ENCODE data around the gene GTF3C1. TPM values are rescaled to one million over a fixed set of nuclear protein-coding genes. Genes with fewer than 3 reads are reported as not detected.

Gene GTF3C1
- total and polyA plus RNA-seq, 2 donors (not counting 1 experiment from before 2014, with no cell fraction given), result 31.2 to 49.6 TPM

- peaks cover 9 to 80% of the 10 kb centered on the region in 2 experiments for H3K36me3 ChIP-seq (replicated peaks in 1 of 2; ENCODE audit: control extremely low read depth in 1 of 2, control insufficient read depth in 1 of 2, extremely low read depth in 1 of 2, insufficient read depth in 2 of 2, low read length in 1 of 2)
- no peak for DNase-seq
- Mint-ChIP-seq H3K4me1 (no peaks in the 10 kb centered on the region), H3K27ac (no peak overlapping the region), H3K27me3 (no peaks in the 10 kb centered on the region), H3K9me3 (ENCODE audit: insufficient read depth) (no peaks in the 10 kb centered on the region), H3K4me3 (no peak overlapping the region)
- WGBS (ENCODE audit: insufficient coverage), result 98% methylated on average over 7 of the region's 9 CpGs
- TF ChIP-seq, protein P1, sequence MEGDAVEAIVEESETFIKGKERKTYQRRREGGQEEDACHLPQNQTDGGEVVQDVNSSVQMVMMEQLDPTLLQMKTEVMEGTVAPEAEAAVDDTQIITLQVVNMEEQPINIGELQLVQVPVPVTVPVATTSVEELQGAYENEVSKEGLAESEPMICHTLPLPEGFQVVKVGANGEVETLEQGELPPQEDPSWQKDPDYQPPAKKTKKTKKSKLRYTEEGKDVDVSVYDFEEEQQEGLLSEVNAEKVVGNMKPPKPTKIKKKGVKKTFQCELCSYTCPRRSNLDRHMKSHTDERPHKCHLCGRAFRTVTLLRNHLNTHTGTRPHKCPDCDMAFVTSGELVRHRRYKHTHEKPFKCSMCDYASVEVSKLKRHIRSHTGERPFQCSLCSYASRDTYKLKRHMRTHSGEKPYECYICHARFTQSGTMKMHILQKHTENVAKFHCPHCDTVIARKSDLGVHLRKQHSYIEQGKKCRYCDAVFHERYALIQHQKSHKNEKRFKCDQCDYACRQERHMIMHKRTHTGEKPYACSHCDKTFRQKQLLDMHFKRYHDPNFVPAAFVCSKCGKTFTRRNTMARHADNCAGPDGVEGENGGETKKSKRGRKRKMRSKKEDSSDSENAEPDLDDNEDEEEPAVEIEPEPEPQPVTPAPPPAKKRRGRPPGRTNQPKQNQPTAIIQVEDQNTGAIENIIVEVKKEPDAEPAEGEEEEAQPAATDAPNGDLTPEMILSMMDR (IDR thresholded peaks at IDR 0.05), result no peak
- no peak for TF ChIP-seq EZH2 (IDR thresholded peaks at IDR 0.05; ENCODE audit: borderline replicate concordance, insufficient read depth, low read depth, low read length, poor library complexity, severe bottlenecking)
- ChIA-PET POLR2A (no interaction called here), CTCF (no interaction called here)
- H3K4me1 ChIP-seq (ENCODE audit: control insufficient read depth in 2 of 2, insufficient read depth in 2 of 2, low read length in 2 of 2), result no peaks in the 10 kb centered on the region
- no peaks in the 10 kb centered on the region for H3K9me3 ChIP-seq (ENCODE audit: control extremely low read depth in 1 of 3, control insufficient read depth in 2 of 3, insufficient read depth in 1 of 3, low read length in 2 of 3)
- H2AFZ ChIP-seq (ENCODE audit: insufficient read depth, low read depth, low read length, poor library complexity, severe bottlenecking), result no peak overlapping the region
- no peaks in the 10 kb centered on the region for H3K27me3 ChIP-seq (replicated peaks in 1 of 4; ENCODE audit: control extremely low read depth in 1 of 4, control insufficient read depth in 3 of 4, insufficient read depth in 4 of 4, low read length in 3 of 4)
- H3K79me2 ChIP-seq (ENCODE audit: control insufficient read depth, insufficient read depth, low read length), result no peaks in the 10 kb centered on the region
- no peaks in the 10 kb centered on the region for H4K20me1 ChIP-seq (ENCODE audit: control insufficient read depth, insufficient read depth, low read length, poor library complexity, severe bottlenecking)
- H3K9ac ChIP-seq (ENCODE audit: low read length), result no peak overlapping the region
- no peak overlapping the region for H3K27ac ChIP-seq (ENCODE audit: low read length in 2 of 2)
- ATAC-seq (ENCODE audit: low read depth), result no peak
- no peak overlapping the region for H3K4me2 ChIP-seq (replicated peaks; ENCODE audit: low read depth, low read length, poor library complexity, severe bottlenecking)
- no peak overlapping the region for H3K4me3 ChIP-seq (ENCODE audit: control extremely low read depth in 1 of 5, extremely low read depth in 1 of 5, insufficient read depth in 1 of 5, low read depth in 2 of 5, low read length in 4 of 5)
- intact Hi-C loops (cut with micrococcal nuclease), result no loop called here
Measured at GRCh38 chr16:27474921-27475320, 74.8 kb downstream of the GTF3C1 start.

DNA sequence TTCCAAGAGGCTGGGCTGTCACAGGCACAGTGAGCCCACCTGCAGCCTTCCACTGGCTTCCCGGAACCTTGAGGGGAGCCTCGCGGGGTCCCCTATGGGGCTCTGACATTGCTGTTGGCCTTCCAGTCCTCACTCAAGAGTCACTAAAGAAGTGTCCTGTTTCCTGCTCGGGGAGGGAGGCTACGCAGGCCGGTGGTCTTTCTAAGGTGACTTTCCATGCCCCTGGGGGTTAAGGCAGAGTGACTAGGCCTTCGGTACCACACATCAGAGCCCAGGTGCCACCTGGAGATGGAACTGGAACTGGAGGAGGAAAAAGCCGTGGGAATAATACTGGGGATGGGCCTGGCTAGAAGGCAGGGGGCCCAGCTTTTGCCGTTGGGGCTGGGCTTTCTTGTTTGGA is 75.7 kb downstream of the GTF3C1 start:
- Histone ChIP-seq H3K4me2 (replicated peaks; ENCODE audit: low read depth, low read length, poor library complexity, severe bottlenecking) (no peak overlapping the region), H3K4me3 (ENCODE audit: control extremely low read depth in 1 of 5, extremely low read depth in 1 of 5, insufficient read depth in 1 of 5, low read depth in 2 of 5, low read length in 4 of 5) (no peak overlapping the region), H3K27me3 (replicated peaks in 1 of 4; ENCODE audit: control extremely low read depth in 1 of 4, control insufficient read depth in 3 of 4, insufficient read depth in 4 of 4, low read length in 3 of 4) (no peaks in the 10 kb centered on the region), H3K79me2 (ENCODE audit: control insufficient read depth, insufficient read depth, low read length) (no peaks in the 10 kb centered on the region), H4K20me1 (ENCODE audit: control insufficient read depth, insufficient read depth, low read length, poor library complexity, severe bottlenecking) (no peaks in the 10 kb centered on the region), H3K36me3 (replicated peaks in 1 of 2; ENCODE audit: control extremely low read depth in 1 of 2, control insufficient read depth in 1 of 2, extremely low read depth in 1 of 2, insufficient read depth in 2 of 2, low read length in 1 of 2) (peaks cover 9 to 79% of the 10 kb centered on the region in 2 experiments), H3K9ac (ENCODE audit: low read length) (no peak overlapping the region), H3K9me3 (ENCODE audit: control extremely low read depth in 1 of 3, control insufficient read depth in 2 of 3, insufficient read depth in 1 of 3, low read length in 2 of 3) (no peaks in the 10 kb centered on the region), H3K27ac (ENCODE audit: low read length in 2 of 2) (no peak overlapping the region), H3K4me1 (ENCODE audit: control insufficient read depth in 2 of 2, insufficient read depth in 2 of 2, low read length in 2 of 2) (no peaks in the 10 kb centered on the region), H2AFZ (ENCODE audit: insufficient read depth, low read depth, low read length, poor library complexity, severe bottlenecking) (no peak overlapping the region)
- ChIA-PET CTCF (no interaction called here), POLR2A (no interaction called here)
- H3K9me3 Mint-ChIP-seq (ENCODE audit: insufficient read depth), result no peaks in the 10 kb centered on the region
- over 99% methylated on average over 9 of the region's 9 CpGs for WGBS (ENCODE audit: insufficient coverage)
- no peaks in the 10 kb centered on the region for H3K27me3 Mint-ChIP-seq
- H3K4me1 Mint-ChIP-seq, result no peaks in the 10 kb centered on the region
- intact Hi-C loops (cut with micrococcal nuclease), result no loop called here
- DNase-seq (no peak), ATAC-seq (ENCODE audit: low read depth) (no peak)
- H3K4me3 Mint-ChIP-seq, result no peak overlapping the region
- H3K27ac Mint-ChIP-seq, result no peak overlapping the region
- TF ChIP-seq EZH2 (IDR thresholded peaks at IDR 0.05; ENCODE audit: borderline replicate concordance, insufficient read depth, low read depth, low read length, poor library complexity, severe bottlenecking), result no peak
- TF ChIP-seq, protein P1 (IDR thresholded peaks at IDR 0.05), result no peak
